B cell (primary cell): ENCODE measurements around the gene KRTAP10-5. TPM values are rescaled to one million over a fixed set of nuclear protein-coding genes. Genes with fewer than 3 reads are reported as not detected.

Experiments
- ATAC-seq: fragments of 200-7000 bp; cut with Tn5 transposase; one replicate; pipeline ENCODE4 v1.10.0; 2021; ENCODE audit warnings: low read depth, mild to moderate bottlenecking, moderate number of reproducible peaks, moderate library complexity
- CTCF ChIA-PET: fragments of 350-600 bp; sonication (Branson Sonifier 250); formaldehyde crosslinking; loops from one replicate; lab custom pipeline; 2021; ENCODE audit warnings: antibody characterized with exemption, inconsistent platforms; lab: Charles Lee
- POLR2A ChIA-PET: fragments of 350-600 bp; sonication (Branson Sonifier 250); formaldehyde crosslinking; loops from one replicate; lab custom pipeline; 2021; ENCODE audit warnings: antibody characterized with exemption; lab: Charles Lee
- DNase-seq: peaks from one replicate; pipeline ENCODE4 v3.0.0; 2013
- H2AFZ ChIP-seq: 2 replicates; pipeline ENCODE4 v1.6.1; 2012; ENCODE audit warnings: mild to moderate bottlenecking, low read depth, low read length; ENCODE audit not compliant: insufficient read depth, poor library complexity, severe bottlenecking
- H3K27ac ChIP-seq, 2 donors: 1 replicate in 1 of 2; 2 replicates in 1 of 2; pipeline ENCODE4 v1.5.1; 2012 to 2013; ENCODE audit warnings: low read length in 2 of 2, mild to moderate bottlenecking in 2 of 2, moderate library complexity in 1 of 2
- H3K27me3 ChIP-seq, 4 experiments: fragments of 200-600 bp in 1 of 4; sonication (generic) in 1 of 4; replicated peaks in 1 of 4; 1 replicate in 2 of 4; 2 replicates in 2 of 4; pipeline versions ENCODE4 v1.6.1 to v1.7.0; 2013 to 2016; ENCODE audit warnings: low read length in 3 of 4, mild to moderate bottlenecking in 2 of 4, mixed read lengths in 1 of 4, moderate library complexity in 1 of 4; ENCODE audit not compliant: insufficient read depth in 4 of 4, control insufficient read depth in 3 of 4; ENCODE audit errors: control extremely low read depth in 1 of 4
- H3K36me3 ChIP-seq, 2 experiments: replicated peaks in 1 of 2; 1 replicate in 1 of 2; 2 replicates in 1 of 2; pipeline versions ENCODE4 v1.6.1 to v1.7.1; 2013; ENCODE audit warnings: low read length in 1 of 2; ENCODE audit not compliant: insufficient read depth in 2 of 2, control insufficient read depth in 1 of 2; ENCODE audit errors: control extremely low read depth in 1 of 2, extremely low read depth in 1 of 2
- H3K4me1 ChIP-seq, 2 donors: fragments of 200-600 bp in 1 of 2; sonication (generic) in 1 of 2; 1 replicate in 1 of 2; 2 replicates in 1 of 2; pipeline versions ENCODE4 v1.5.1 to v1.6.1; 2013 to 2017; ENCODE audit warnings: low read length in 2 of 2; ENCODE audit not compliant: control insufficient read depth in 2 of 2, insufficient read depth in 2 of 2
- H3K4me2 ChIP-seq: replicated peaks from 2 replicates; pipeline ENCODE3; 2012; ENCODE audit warnings: mild to moderate bottlenecking, low read depth, low read length; ENCODE audit not compliant: poor library complexity, severe bottlenecking
- H3K4me3 ChIP-seq, 5 experiments: fragments of 200-600 bp in 1 of 5; sonication (generic) in 1 of 5; 1 replicate in 3 of 5; 2 replicates in 2 of 5; pipeline versions ENCODE4 v1.5.1 to v1.7.0; 2011 to 2016; ENCODE audit warnings: low read length in 4 of 5, mild to moderate bottlenecking in 4 of 5, low read depth in 2 of 5, control low read depth in 1 of 5, moderate library complexity in 1 of 5; ENCODE audit not compliant: insufficient read depth in 1 of 5; ENCODE audit errors: control extremely low read depth in 1 of 5, extremely low read depth in 1 of 5
- H3K79me2 ChIP-seq: fragments of 200-600 bp; sonication (generic); one replicate; pipeline ENCODE4 v1.6.0; 2016; ENCODE audit warnings: low read length; ENCODE audit not compliant: control insufficient read depth, insufficient read depth
- H3K9ac ChIP-seq: fragments of 200-600 bp; sonication (generic); 2 replicates; pipeline ENCODE4 v1.6.1; 2017; ENCODE audit warnings: mild to moderate bottlenecking, low read length, moderate library complexity
- H3K9me3 ChIP-seq, 3 donors: one replicate each; pipeline versions ENCODE4 v1.6.1 to v1.7.1; 2013; ENCODE audit warnings: low read length in 2 of 3; ENCODE audit not compliant: control insufficient read depth in 2 of 3, insufficient read depth in 1 of 3; ENCODE audit errors: control extremely low read depth in 1 of 3
- H4K20me1 ChIP-seq: 2 replicates; pipeline ENCODE4 v1.6.0; 2012; ENCODE audit warnings: mild to moderate bottlenecking, low read length; ENCODE audit not compliant: insufficient read depth, control insufficient read depth, poor library complexity, severe bottlenecking
- H3K27ac Mint-ChIP-seq: one replicate; pipeline ENCODE4 v1.8.0; 2021; ENCODE audit warnings: mixed read lengths
- H3K27me3 Mint-ChIP-seq: one replicate; pipeline ENCODE4 v1.8.0; 2021; ENCODE audit warnings: mixed read lengths
- H3K4me1 Mint-ChIP-seq: one replicate; pipeline ENCODE4 v1.8.0; 2021; ENCODE audit warnings: mixed read lengths
- H3K4me3 Mint-ChIP-seq: one replicate; pipeline ENCODE4 v1.8.0; 2021; ENCODE audit warnings: mixed read lengths
- H3K9me3 Mint-ChIP-seq: one replicate; pipeline ENCODE4 v1.8.0; 2022; ENCODE audit warnings: mixed read lengths; ENCODE audit not compliant: insufficient read depth
- EZH2 ChIP-seq: IDR thresholded peaks from 2 replicates; pipeline ENCODE4 v1.6.1; 2012; ENCODE audit warnings: borderline replicate concordance, low read depth, mild to moderate bottlenecking, moderate library complexity, low read length; ENCODE audit not compliant: insufficient read depth, poor library complexity, severe bottlenecking
- WGBS: methylation state at CpG from one replicate; pipeline ENCODE4 v1.1.5; 2013; ENCODE audit warnings: missing lambda C conversion rate; ENCODE audit not compliant: insufficient coverage; 5-methylcytosine and 5-hydroxymethylcytosine counted together
- intact Hi-C: fragments of 100-400 bp; cut with micrococcal nuclease; formaldehyde crosslinking; loops from one replicate; pipeline ENCODE4 v1.10.0; 2022
- polyA plus RNA-seq: library from polyadenylated mRNA; depleted of rRNA; stranded (reverse); fragments of >200 nt; gene quantifications from 2 replicates; pipeline ENCODE4 v1.2.3, GENCODE V29; 2012
- total RNA-seq, 2 donors: library from RNA; stranded (reverse); fragments of 120-200 nt in 1 of 2; gene quantifications; 1 replicate in 1 of 2; 2 replicates in 1 of 2; pipeline versions ENCODE4 v1.2.3 to v1.2.4, GENCODE V29; 2013 to 2022
- TF ChIP-seq, protein P1 (sequence below): fragments of 200-600 bp; IDR thresholded peaks from one replicate; pipeline ENCODE4 v1.8.0; 2022; ENCODE audit warnings: antibody characterized with exemption, mild to moderate bottlenecking

The KRTAP10-5 gene
- total and polyA plus RNA-seq, 2 donors (not counting 1 experiment from before 2014, with no cell fraction given): not detected

GRCh38 chr21:44567481-44568171 is 12.8 kb downstream of the KRTAP10-5 start:
- H3K9me3 ChIP-seq: peaks cover 0 to 18% (median 4%) of the 10 kb centered on the region in 3 donors
- intact Hi-C loops: loop anchor here (5.0 kb wide), 1 partner anchor 545 kb away; no protein-coding TSS in a partner anchor
- peaks cover 12 to 26% of the 10 kb centered on the region in 2 donors for H3K4me1 ChIP-seq
- H3K79me2 ChIP-seq: no peaks in the 10 kb centered on the region
- peaks cover 25% of the 10 kb centered on the region for H3K4me1 Mint-ChIP-seq
- H3K36me3 ChIP-seq: no peaks in the 10 kb centered on the region
- H3K27me3 ChIP-seq: no peaks in the 10 kb centered on the region
- H3K9ac ChIP-seq: no peak overlapping the region
- 92% methylated on average over 18 of the region's 18 CpGs for WGBS
- no peak overlapping the region for H3K4me3 Mint-ChIP-seq
- no peak overlapping the region for H3K4me2 ChIP-seq
- ChIA-PET POLR2A (no interaction called here), CTCF (no interaction called here)
- ATAC-seq: no peak
- peak overlapping the region; percentile 56 for H3K27ac Mint-ChIP-seq
- no peaks in the 10 kb centered on the region for H4K20me1 ChIP-seq
- H2AFZ ChIP-seq: no peak overlapping the region
- peaks cover 19% of the 10 kb centered on the region for H3K27me3 Mint-ChIP-seq
- peaks cover 2% of the 10 kb centered on the region for H3K9me3 Mint-ChIP-seq
- TF ChIP-seq, protein P1, sequence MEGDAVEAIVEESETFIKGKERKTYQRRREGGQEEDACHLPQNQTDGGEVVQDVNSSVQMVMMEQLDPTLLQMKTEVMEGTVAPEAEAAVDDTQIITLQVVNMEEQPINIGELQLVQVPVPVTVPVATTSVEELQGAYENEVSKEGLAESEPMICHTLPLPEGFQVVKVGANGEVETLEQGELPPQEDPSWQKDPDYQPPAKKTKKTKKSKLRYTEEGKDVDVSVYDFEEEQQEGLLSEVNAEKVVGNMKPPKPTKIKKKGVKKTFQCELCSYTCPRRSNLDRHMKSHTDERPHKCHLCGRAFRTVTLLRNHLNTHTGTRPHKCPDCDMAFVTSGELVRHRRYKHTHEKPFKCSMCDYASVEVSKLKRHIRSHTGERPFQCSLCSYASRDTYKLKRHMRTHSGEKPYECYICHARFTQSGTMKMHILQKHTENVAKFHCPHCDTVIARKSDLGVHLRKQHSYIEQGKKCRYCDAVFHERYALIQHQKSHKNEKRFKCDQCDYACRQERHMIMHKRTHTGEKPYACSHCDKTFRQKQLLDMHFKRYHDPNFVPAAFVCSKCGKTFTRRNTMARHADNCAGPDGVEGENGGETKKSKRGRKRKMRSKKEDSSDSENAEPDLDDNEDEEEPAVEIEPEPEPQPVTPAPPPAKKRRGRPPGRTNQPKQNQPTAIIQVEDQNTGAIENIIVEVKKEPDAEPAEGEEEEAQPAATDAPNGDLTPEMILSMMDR: no peak
- TF ChIP-seq EZH2: no peak
- no peak overlapping the region for H3K27ac ChIP-seq
- no peak overlapping the region for H3K4me3 ChIP-seq
- DNase-seq: no peak

- H4K20me1 ChIP-seq: no peaks in the 10 kb centered on the region
- H3K4me1 ChIP-seq: peaks cover 12 to 26% of the 10 kb centered on the region in 2 donors
- WGBS: no CpG with 5 or more reads among the region's 1 CpG
- CTCF ChIA-PET: no interaction called here
- TF ChIP-seq, protein P1: no peak
- no peak for TF ChIP-seq EZH2
- Mint-ChIP-seq H3K4me1 (peaks cover 33% of the 10 kb centered on the region), H3K4me3 (peak overlapping the region; percentile 13), H3K27me3 (peaks cover 8% of the 10 kb centered on the region), H3K9me3 (peaks cover 7% of the 10 kb centered on the region), H3K27ac (peak overlapping the region; percentile 59)
- ATAC-seq: peak; percentile 17
- no peak overlapping the region for H3K9ac ChIP-seq
- H3K27me3 ChIP-seq: no peaks in the 10 kb centered on the region
- no peak overlapping the region for H2AFZ ChIP-seq
- DNase-seq: peak; percentile 56
- intact Hi-C loops: loop anchor here (5.0 kb wide), 1 partner anchor 546 kb away; no protein-coding TSS in a partner anchor
- no peaks in the 10 kb centered on the region for H3K79me2 ChIP-seq
- H3K4me3 ChIP-seq: no peak overlapping the region
- POLR2A ChIA-PET: no interaction called here
- peaks cover 0 to 11% (median 6%) of the 10 kb centered on the region in 3 donors for H3K9me3 ChIP-seq
- H3K36me3 ChIP-seq: no peaks in the 10 kb centered on the region
- H3K4me2 ChIP-seq: no peak overlapping the region
- H3K27ac ChIP-seq: peak overlapping the region in 1 of 2 donors; percentile 28
Observed at GRCh38 chr21:44566403-44566802, 14.0 kb downstream of the KRTAP10-5 start.
